A673 (cell line): ENCODE data around the gene DMBX1.

Source experiments
- EZH2 ChIP-seq: fragments of 200-600 bp; sonication (generic); IDR thresholded peaks from 2 replicates; pipeline ENCODE4 v1.6.1; 2017; ENCODE audit warnings: borderline replicate concordance, low read depth, mild to moderate bottlenecking, mixed read lengths, antibody characterized with exemption, low read length; ENCODE audit not compliant: poor library complexity, severe bottlenecking
- TF ChIP-seq, protein P1 (sequence below): fragments of 300-800, 200-600 bp; sonication (generic); conservative IDR thresholded peaks from 2 replicates; pipeline ENCODE4 v1.5.1; 2017; ENCODE audit warnings: low read depth, mild to moderate bottlenecking, antibody characterized with exemption, low read length, moderate library complexity, mixed read lengths

DNA sequence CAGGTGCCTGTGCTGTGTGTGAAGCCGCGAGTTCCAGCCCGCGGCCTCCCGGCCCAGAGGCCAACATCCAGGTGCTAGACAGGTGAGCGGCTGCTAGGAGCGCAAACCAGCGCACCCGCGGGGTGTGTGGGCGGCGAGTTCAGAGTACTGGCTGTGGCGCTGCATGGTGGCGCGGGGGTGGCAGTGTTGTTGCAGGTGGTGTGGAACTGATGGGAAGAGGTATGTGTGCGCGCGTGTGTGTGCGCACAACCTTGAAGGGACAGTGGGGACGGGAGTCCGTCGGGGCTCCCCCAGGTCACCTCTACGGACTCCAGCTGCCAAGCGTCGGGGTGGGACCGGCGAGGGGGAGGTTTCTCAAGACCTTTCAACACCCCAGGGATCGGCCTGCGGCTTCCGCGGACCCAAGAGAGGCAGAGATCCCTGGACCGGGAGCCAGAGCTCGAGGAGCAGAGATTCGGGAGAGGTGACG, 433 bp upstream of the DMBX1 start:
- TF ChIP-seq, protein P1, sequence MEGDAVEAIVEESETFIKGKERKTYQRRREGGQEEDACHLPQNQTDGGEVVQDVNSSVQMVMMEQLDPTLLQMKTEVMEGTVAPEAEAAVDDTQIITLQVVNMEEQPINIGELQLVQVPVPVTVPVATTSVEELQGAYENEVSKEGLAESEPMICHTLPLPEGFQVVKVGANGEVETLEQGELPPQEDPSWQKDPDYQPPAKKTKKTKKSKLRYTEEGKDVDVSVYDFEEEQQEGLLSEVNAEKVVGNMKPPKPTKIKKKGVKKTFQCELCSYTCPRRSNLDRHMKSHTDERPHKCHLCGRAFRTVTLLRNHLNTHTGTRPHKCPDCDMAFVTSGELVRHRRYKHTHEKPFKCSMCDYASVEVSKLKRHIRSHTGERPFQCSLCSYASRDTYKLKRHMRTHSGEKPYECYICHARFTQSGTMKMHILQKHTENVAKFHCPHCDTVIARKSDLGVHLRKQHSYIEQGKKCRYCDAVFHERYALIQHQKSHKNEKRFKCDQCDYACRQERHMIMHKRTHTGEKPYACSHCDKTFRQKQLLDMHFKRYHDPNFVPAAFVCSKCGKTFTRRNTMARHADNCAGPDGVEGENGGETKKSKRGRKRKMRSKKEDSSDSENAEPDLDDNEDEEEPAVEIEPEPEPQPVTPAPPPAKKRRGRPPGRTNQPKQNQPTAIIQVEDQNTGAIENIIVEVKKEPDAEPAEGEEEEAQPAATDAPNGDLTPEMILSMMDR: no peak
- TF ChIP-seq EZH2: peak; percentile 48
